Uterus (tissue), 4 donors: ENCODE measurements around the gene VWA3B. TPM values are rescaled to one million over a fixed set of nuclear protein-coding genes. Genes with fewer than 3 reads are reported as not detected.

Source experiments
- DNase-seq, 2 donors: peaks; one replicate each; pipeline ENCODE4 v3.0.0-alpha.2; 2019 to 2020
- H3K27ac ChIP-seq, 2 donors: fragments of 200-600 bp; sonication (generic); 1 replicate in 1 of 2; 2 replicates in 1 of 2; pipeline ENCODE4 v1.5.1; 2016 to 2018
- H3K27me3 ChIP-seq, 2 donors: fragments of 200-600 bp; sonication (generic); one replicate each; pipeline ENCODE4 v1.5.1; 2018 to 2019; ENCODE audit warnings: control low read depth in 1 of 2
- H3K36me3 ChIP-seq, 2 donors: fragments of 200-600 bp; sonication (generic); one replicate each; pipeline ENCODE4 v1.5.1; 2019; ENCODE audit warnings: control low read depth in 1 of 2
- H3K4me1 ChIP-seq, 2 donors: fragments of 200-600 bp; sonication (generic); one replicate each; pipeline ENCODE4 v1.5.1; 2018 to 2019; ENCODE audit warnings: control low read depth in 1 of 2
- H3K4me3 ChIP-seq, 2 donors: fragments of 200-600 bp; sonication (generic); 1 replicate in 1 of 2; 2 replicates in 1 of 2; pipeline ENCODE4 v1.5.1; 2018 to 2019; ENCODE audit warnings: mild to moderate bottlenecking in 1 of 2
- H3K9me3 ChIP-seq, 2 donors: fragments of 200-600 bp; sonication (generic); one replicate each; pipeline ENCODE4 v1.5.1; 2019; ENCODE audit warnings: control low read depth in 1 of 2
- CTCF ChIP-seq, 4 experiments: fragments of 200-600 bp in 2 of 4; fragments of 450-650 bp in 2 of 4; sonication (generic) in 2 of 4; IDR thresholded peaks; one replicate each; pipeline ENCODE4 v1.5.1; 2016 to 2019; ENCODE audit warnings: antibody characterized with exemption in 4 of 4, mild to moderate bottlenecking in 2 of 4, moderate library complexity in 1 of 4
- POLR2A ChIP-seq, 2 donors: fragments of 450-650 bp; IDR thresholded peaks; one replicate each; pipeline ENCODE4 v1.6.1; 2016; ENCODE audit warnings: antibody characterized with exemption in 2 of 2, mild to moderate bottlenecking in 1 of 2, moderate library complexity in 1 of 2
- intact Hi-C: fragments of 100-400 bp; cut with DNase I; formaldehyde crosslinking; loops from one replicate; pipeline ENCODE4 v1.15.1; 2023; ENCODE audit warnings: low total_unique reads
- total RNA-seq, 4 donors: library from RNA; depleted of rRNA in 3 of 4; stranded (reverse); fragments of >200 nt in 3 of 4; gene quantifications; one replicate each; pipeline versions ENCODE4 v1.1.0 to v1.2.4, GENCODE V29; 2014 to 2023
- donor health status: DM: yes; HTN: yes; CAD: no.

The VWA3B gene
- total RNA-seq, 4 donors from 2014 or later = 0.98 to 2.1 TPM; not detected in 2

- DNase-seq = no peak
- H3K36me3 ChIP-seq = no peaks in the 10 kb centered on the region
- no peaks in the 10 kb centered on the region for H3K27me3 ChIP-seq
- no peaks in the 10 kb centered on the region for H3K4me1 ChIP-seq
- H3K4me3 ChIP-seq = peak overlapping the region in 1 of 2 donors; percentile 30
- no peaks in the 10 kb centered on the region for H3K9me3 ChIP-seq
- intact Hi-C loops = no loop called here
- no peak overlapping the region for H3K27ac ChIP-seq
- TF ChIP-seq POLR2A (IDR thresholded peaks at IDR 0.05) (no peak), CTCF (IDR thresholded peaks at IDR 0.05) (no peak)
Observed at GRCh38 chr2:98087447-98088020, 567 bp downstream of the VWA3B start.

- no peak for DNase-seq
- H3K27ac ChIP-seq = no peak overlapping the region
Observed at GRCh38 chr2:98088261-98088660, 1.3 kb downstream of the VWA3B start.

GRCh38 chr2:98089941-98090340, 3.0 kb downstream of the VWA3B start:
- intact Hi-C loops = no loop called here
- no peak for TF ChIP-seq POLR2A (IDR thresholded peaks at IDR 0.05)
- TF ChIP-seq CTCF (IDR thresholded peaks at IDR 0.05) = no peak
- no peak overlapping the region for H3K4me3 ChIP-seq

More at GRCh38 chr2:98088261-98088660, 1.3 kb downstream of the VWA3B start:
- intact Hi-C loops = no loop called here
- Histone ChIP-seq H3K4me1 (no peaks in the 10 kb centered on the region), H3K4me3 (no peak overlapping the region), H3K36me3 (no peaks in the 10 kb centered on the region), H3K9me3 (no peaks in the 10 kb centered on the region), H3K27me3 (no peaks in the 10 kb centered on the region)
- no peak for TF ChIP-seq CTCF (IDR thresholded peaks at IDR 0.05)
- TF ChIP-seq POLR2A (IDR thresholded peaks at IDR 0.05) = no peak

GRCh38 chr2:98090951-98091350, 4.0 kb downstream of the VWA3B start:
- Histone ChIP-seq H3K27me3 (no peaks in the 10 kb centered on the region), H3K9me3 (no peaks in the 10 kb centered on the region), H3K4me3 (no peak overlapping the region), H3K4me1 (no peaks in the 10 kb centered on the region), H3K36me3 (no peaks in the 10 kb centered on the region), H3K27ac (no peak overlapping the region)
- intact Hi-C loops = no loop called here
- no peak for DNase-seq
- TF ChIP-seq POLR2A (IDR thresholded peaks at IDR 0.05) (no peak), CTCF (IDR thresholded peaks at IDR 0.05) (no peak)

More at GRCh38 chr2:98089941-98090340, 3.0 kb downstream of the VWA3B start:
- no peaks in the 10 kb centered on the region for H3K4me1 ChIP-seq
- H3K9me3 ChIP-seq = no peaks in the 10 kb centered on the region
- H3K36me3 ChIP-seq = no peaks in the 10 kb centered on the region
- H3K27me3 ChIP-seq = no peaks in the 10 kb centered on the region
- no peak overlapping the region for H3K27ac ChIP-seq
- DNase-seq = no peak

GRCh38 chr2:98091738-98092137, 4.8 kb downstream of the VWA3B start:
- intact Hi-C loops = no loop called here
- Histone ChIP-seq H3K27me3 (no peaks in the 10 kb centered on the region), H3K27ac (no peak overlapping the region), H3K4me1 (no peaks in the 10 kb centered on the region), H3K4me3 (no peak overlapping the region), H3K9me3 (no peaks in the 10 kb centered on the region), H3K36me3 (no peaks in the 10 kb centered on the region)
- no peak for DNase-seq
- TF ChIP-seq POLR2A (IDR thresholded peaks at IDR 0.05) (no peak), CTCF (IDR thresholded peaks at IDR 0.05) (no peak)
